Inflammatory macrophage (primary cell): ENCODE results near the gene PRTFDC1.

Source experiments
- DNase-seq, 2 donors: peaks; one replicate each; pipeline ENCODE4 v3.0.0-alpha.2; 2020 to 2022

Gene PRTFDC1

GRCh38 chr10:24841530-24841929, 110.9 kb downstream of the PRTFDC1 start:
- no peak for DNase-seq

GRCh38 chr10:24840784-24841183, 111.6 kb downstream of the PRTFDC1 start:
- DNase-seq = no peak

GRCh38 chr10:24837781-24838180, 114.6 kb downstream of the PRTFDC1 start:
- peak in 1 of 2 donors; percentile 6 for DNase-seq

GRCh38 chr10:24834869-24835268, 117.5 kb downstream of the PRTFDC1 start:
- DNase-seq = no peak

- DNase-seq = no peak
Measured at GRCh38 chr10:24826009-24826408, 126.4 kb downstream of the PRTFDC1 start.

GRCh38 chr10:24825551-24825950, 126.9 kb downstream of the PRTFDC1 start:
- no peak for DNase-seq

GRCh38 chr10:24824536-24824935, 127.9 kb downstream of the PRTFDC1 start:
- no peak for DNase-seq

- no peak for DNase-seq
Measured at GRCh38 chr10:24824124-24824523, 128.3 kb downstream of the PRTFDC1 start.

- peak; percentile 21 to 46 for DNase-seq
Measured at GRCh38 chr10:24822590-24822989, 129.8 kb downstream of the PRTFDC1 start.

GRCh38 chr10:24821986-24822385, 130.4 kb downstream of the PRTFDC1 start:
- DNase-seq = no peak

GRCh38 chr10:24816868-24817396, 135.5 kb downstream of the PRTFDC1 start:
- no peak for DNase-seq

- DNase-seq = no peak
Measured at GRCh38 chr10:24814568-24815313, 137.7 kb downstream of the PRTFDC1 start.

- no peak for DNase-seq
Measured at GRCh38 chr10:24813856-24814255, 138.6 kb downstream of the PRTFDC1 start.

- no peak for DNase-seq
Measured at GRCh38 chr10:24806262-24806661, 146.1 kb downstream of the PRTFDC1 start.

- DNase-seq = no peak
Measured at GRCh38 chr10:24804956-24805355, 147.4 kb downstream of the PRTFDC1 start.

- DNase-seq = no peak
Measured at GRCh38 chr10:24804392-24804791, 148.0 kb downstream of the PRTFDC1 start.

GRCh38 chr10:24802378-24802777, 150.0 kb downstream of the PRTFDC1 start:
- no peak for DNase-seq

GRCh38 chr10:24800861-24801260, 151.5 kb downstream of the PRTFDC1 start:
- no peak for DNase-seq
